HCT116 (cell line): Measurements from ENCODE around the gene HNRNPA2B1. TPM values are rescaled to one million over a fixed set of nuclear protein-coding genes. Genes with fewer than 3 reads are reported as not detected.

Source experiments
- ATAC-seq: fragments of 200-7000 bp; cut with Tn5 transposase; 2 replicates; pipeline ENCODE4 v1.9.1; 2020; ENCODE audit warnings: mild to moderate bottlenecking, moderate library complexity
- BruUV-seq: library from RNA; stranded (reverse); fragments of 400-500 nt; replicated peaks from 2 replicates; lab custom pipeline; 2021; lab: Mats Ljungman, UMichigan
- CTCF ChIA-PET: fragments of 300-600 bp; sonication (Branson Sonifier 250); formaldehyde crosslinking; loops from one replicate; lab custom pipeline; 2021; ENCODE audit warnings: antibody characterized with exemption; lab: Charles Lee
- POLR2A ChIA-PET: fragments of 300-600, 350-600 bp; sonication (Branson Sonifier 250); formaldehyde crosslinking; loops from one replicate; lab custom pipeline; 2021; ENCODE audit warnings: antibody characterized with exemption; lab: Charles Lee
- RAD21 ChIA-PET, 2 experiments: fragments of 300-600 bp; sonication (Branson Sonifier 250); formaldehyde crosslinking; loops; one replicate each; lab custom pipeline; 2023; ENCODE audit warnings: low total read pairs in 2 of 2; ENCODE audit not compliant: uncharacterized antibody in 2 of 2, unreplicated experiment in 2 of 2, low non-redundant PET in 1 of 2; lab: Charles Lee
- DNase-seq: peaks from one replicate; pipeline ENCODE4 v3.0.0-alpha.2; 2010; ENCODE audit warnings: low read depth, low spot score
- H2AFZ ChIP-seq: fragments of 200-600 bp; shearing (Covaris generic), sonication (generic); 2 replicates; pipeline ENCODE4 v1.6.1; 2017; ENCODE audit warnings: low read depth, mixed run types, mixed read lengths, antibody characterized with exemption, low read length; ENCODE audit not compliant: poor library complexity, severe bottlenecking
- H3K27ac ChIP-seq: 2 replicates; pipeline ENCODE4 v1.5.1; 2012; ENCODE audit warnings: low read depth, low read length
- H3K27me3 ChIP-seq: fragments of 200-600 bp; sonication (generic); 2 replicates; pipeline ENCODE4 v1.6.1; 2016; ENCODE audit warnings: mixed run types, low read length, mixed read lengths; ENCODE audit not compliant: insufficient read depth
- H3K36me3 ChIP-seq, 2 experiments: fragments of 200-500 bp in 1 of 2; fragments of 200-600 bp in 1 of 2; sonication (Bioruptor generic) in 1 of 2; sonication (generic) in 1 of 2; 2 replicates each; pipeline versions ENCODE4 v1.5.1 to v1.6.1; 2014 to 2016; ENCODE audit warnings: low read length in 2 of 2, inconsistent platforms in 1 of 2, mixed read lengths in 1 of 2, mixed run types in 1 of 2; ENCODE audit not compliant: insufficient read depth in 2 of 2, control insufficient read depth in 1 of 2
- H3K4me1 ChIP-seq, 2 experiments: fragments of 200-600 bp in 1 of 2; sonication (generic) in 1 of 2; 2 replicates each; pipeline versions ENCODE4 v1.5.1 to v1.6.1; 2012 to 2017; ENCODE audit warnings: low read length in 2 of 2, inconsistent platforms in 1 of 2, mild to moderate bottlenecking in 1 of 2, mixed read lengths in 1 of 2, mixed run types in 1 of 2, moderate library complexity in 1 of 2; ENCODE audit not compliant: insufficient read depth in 2 of 2, control insufficient read depth in 1 of 2
- H3K4me2 ChIP-seq: fragments of 200-600 bp; sonication (generic); 2 replicates; pipeline ENCODE4 v1.6.1; 2017; ENCODE audit warnings: mixed run types, low read length, mixed read lengths
- H3K4me3 ChIP-seq, 2 experiments: fragments of 200-600 bp in 1 of 2; sonication (generic) in 1 of 2; replicated peaks in 1 of 2; 2 replicates each; pipeline ENCODE4 v1.5.1; 2011 to 2016; ENCODE audit warnings: low read length in 2 of 2, control low read depth in 1 of 2, low read depth in 1 of 2, mild to moderate bottlenecking in 1 of 2, mixed read lengths in 1 of 2, mixed run types in 1 of 2
- H3K79me2 ChIP-seq: fragments of 200-600 bp; sonication (generic); 2 replicates; pipeline ENCODE4 v1.6.1; 2017; ENCODE audit warnings: mild to moderate bottlenecking, mixed run types, low read length, moderate library complexity, mixed read lengths; ENCODE audit not compliant: insufficient read depth
- H3K9ac ChIP-seq: fragments of 200-600 bp; sonication (generic); 2 replicates; pipeline ENCODE4 v1.6.1; 2016; ENCODE audit warnings: low read length, mixed read lengths
- H3K9me2 ChIP-seq: fragments of 200-600 bp; sonication (generic), shearing (Covaris generic); 2 replicates; pipeline ENCODE4 v1.6.1; 2017; ENCODE audit warnings: mixed run types, mild to moderate bottlenecking, moderate library complexity; ENCODE audit not compliant: insufficient read depth
- H3K9me3 ChIP-seq, 2 experiments: fragments of 200-500 bp in 1 of 2; fragments of 200-600 bp in 1 of 2; sonication (Bioruptor generic) in 1 of 2; sonication (generic) in 1 of 2; 2 replicates each; pipeline ENCODE4 v1.6.1; 2014 to 2017; ENCODE audit warnings: low read length in 2 of 2, mixed read lengths in 2 of 2, inconsistent platforms in 1 of 2, low read depth in 1 of 2, mild to moderate bottlenecking in 1 of 2, mixed run types in 1 of 2, moderate library complexity in 1 of 2; ENCODE audit not compliant: control insufficient read depth in 1 of 2, insufficient read depth in 1 of 2
- H4K20me1 ChIP-seq: fragments of 200-600 bp; sonication (generic), shearing (Covaris generic); 2 replicates; pipeline ENCODE4 v1.6.1; 2017; ENCODE audit warnings: mixed run types, mild to moderate bottlenecking, moderate library complexity; ENCODE audit not compliant: insufficient read depth
- CEBPB ChIP-seq: IDR thresholded peaks from 2 replicates; pipeline ENCODE4 v1.6.1; 2012; ENCODE audit warnings: low read depth
- EGR1 ChIP-seq: IDR thresholded peaks from 2 replicates; pipeline ENCODE4 v1.6.1; 2012; ENCODE audit warnings: low read depth
- ELF1 ChIP-seq: IDR thresholded peaks from 2 replicates; pipeline ENCODE4 v1.6.1; 2012; ENCODE audit warnings: low read depth, borderline replicate concordance
- EZH2 ChIP-seq: fragments of 200-600 bp; sonication (generic); IDR thresholded peaks from 2 replicates; pipeline ENCODE4 v1.6.1; 2017; ENCODE audit warnings: antibody characterized with exemption, mixed run types
- EZH2phosphoT487 ChIP-seq: fragments of 200-600 bp; IDR thresholded peaks from 2 replicates; pipeline ENCODE4 v1.6.1; 2018; ENCODE audit warnings: antibody characterized with exemption, borderline replicate concordance
- JUND ChIP-seq: IDR thresholded peaks from 2 replicates; pipeline ENCODE4 v1.6.1; 2012
- MAX ChIP-seq: IDR thresholded peaks from 2 replicates; pipeline ENCODE4 v1.6.1; 2012
- POLR2A ChIP-seq: IDR thresholded peaks from 2 replicates; pipeline ENCODE4 v1.7.0; 2011; ENCODE audit warnings: borderline replicate concordance; ENCODE audit not compliant: insufficient read depth, insufficient read length; ENCODE audit errors: extremely low read depth
- POLR2AphosphoS5 ChIP-seq: IDR thresholded peaks from 2 replicates; pipeline ENCODE4 v1.6.1; 2011; ENCODE audit warnings: mild to moderate bottlenecking, low read depth, low read length, moderate library complexity
- REST ChIP-seq: IDR thresholded peaks from 2 replicates; pipeline ENCODE4 v1.6.1; 2012; ENCODE audit warnings: low read depth
- SP1 ChIP-seq: IDR thresholded peaks from 2 replicates; pipeline ENCODE4 v1.6.1; 2012; ENCODE audit warnings: low read depth
- SRF ChIP-seq: IDR thresholded peaks from 2 replicates; pipeline ENCODE4 v1.6.1; 2012; ENCODE audit warnings: low read depth
- TCF7L2 ChIP-seq: IDR thresholded peaks from 2 replicates; pipeline ENCODE4 v1.7.0; 2011; ENCODE audit warnings: borderline replicate concordance, inconsistent platforms; ENCODE audit not compliant: insufficient read depth, insufficient read length; ENCODE audit errors: extremely low read depth
- YY1 ChIP-seq: IDR thresholded peaks from 2 replicates; pipeline ENCODE4 v1.6.1; 2011; ENCODE audit warnings: low read length, low read depth, moderate library complexity, mild to moderate bottlenecking; ENCODE audit not compliant: insufficient replicate concordance; ENCODE audit errors: extremely low read depth
- ZNF274 ChIP-seq: fragments of 200-500 bp; sonication (Bioruptor generic); IDR thresholded peaks from 2 replicates; pipeline ENCODE4 v1.6.1; 2014; ENCODE audit warnings: mild to moderate bottlenecking, low read depth, low read length, inconsistent platforms
- intact Hi-C: fragments of 100-400 bp; cut with micrococcal nuclease; formaldehyde crosslinking; loops from 2 replicates; pipeline ENCODE4 v1.10.0; 2022
- total RNA-seq: library from RNA; stranded (reverse); gene quantifications from one replicate; pipeline ENCODE4 v1.2.1, GENCODE V29; 2021; ENCODE audit not compliant: unreplicated experiment

HNRNPA2B1 gene
- total RNA-seq, 1 experiment from 2014 or later: 870 TPM

GRCh38 chr7:26224359-26224758 is 23.8 kb upstream of the HNRNPA2B1 start:
- TF ChIP-seq TCF7L2: no peak
- TF ChIP-seq JUND: no peak
- no peak for TF ChIP-seq SP1
- no peak for TF ChIP-seq EGR1
- no peak for TF ChIP-seq EZH2
- no peak for TF ChIP-seq CEBPB
- no peak for TF ChIP-seq MAX
- TF ChIP-seq SRF: no peak
- TF ChIP-seq, all 23 proteins: peak for 0
- no peaks in the 10 kb centered on the region for H3K36me3 ChIP-seq
- no peak overlapping the region for H3K27ac ChIP-seq
- no peak overlapping the region for H3K4me3 ChIP-seq
- H3K9me3 ChIP-seq: no peaks in the 10 kb centered on the region
- H3K27me3 ChIP-seq: no peaks in the 10 kb centered on the region
- H3K4me2 ChIP-seq: no peak overlapping the region
- ATAC-seq (no peak), DNase-seq (no peak)
- POLR2A ChIA-PET: no interaction called here
- BruUV-seq: no TSS peak
- no peak overlapping the region for H2AFZ ChIP-seq
- H3K4me1 ChIP-seq: no peaks in the 10 kb centered on the region
- H3K9ac ChIP-seq: no peak overlapping the region
- RAD21 ChIA-PET: no interaction called here
- no peaks in the 10 kb centered on the region for H3K9me2 ChIP-seq
- H3K79me2 ChIP-seq: no peaks in the 10 kb centered on the region
- CTCF ChIA-PET: no interaction called here
- no peaks in the 10 kb centered on the region for H4K20me1 ChIP-seq
- intact Hi-C loops: no loop called here

GRCh38 chr7:26216049-26216448 is 15.5 kb upstream of the HNRNPA2B1 start:
- Histone ChIP-seq H3K4me2 (no peak overlapping the region), H3K27me3 (no peaks in the 10 kb centered on the region), H3K79me2 (0 out of 2 replicates have a peak, but pooled peaks cover 3% of the 10 kb centered on the region), H3K27ac (no peak overlapping the region), H3K36me3 (peaks cover 10 to 12% of the 10 kb centered on the region in 2 experiments), H3K9ac (no peak overlapping the region), H3K9me2 (no peaks in the 10 kb centered on the region), H3K4me3 (no peak overlapping the region), H3K4me1 (no peaks in the 10 kb centered on the region), H3K9me3 (no peaks in the 10 kb centered on the region), H2AFZ (no peak overlapping the region), H4K20me1 (peaks cover 14% of the 10 kb centered on the region; the same call in 1 of the 2 replicates)
- POLR2A ChIA-PET: no interaction called here
- no peak for DNase-seq
- RAD21 ChIA-PET: no interaction called here
- intact Hi-C loops: no loop called here
- no TSS peak for BruUV-seq
- CTCF ChIA-PET: no interaction called here
- no peak for ATAC-seq
- TF ChIP-seq SRF: no peak
- no peak for TF ChIP-seq ELF1
- no peak for TF ChIP-seq SP1
- no peak for TF ChIP-seq ZNF274
- no peak for TF ChIP-seq POLR2A
- no peak for TF ChIP-seq EGR1
- TF ChIP-seq REST: no peak
- no peak for TF ChIP-seq POLR2AphosphoS5
- no peak for TF ChIP-seq YY1
- TF ChIP-seq EZH2phosphoT487: no peak
- no peak for TF ChIP-seq CEBPB
- TF ChIP-seq MAX: no peak
